ENCODE measurements around the gene PSTPIP1.

Gene PSTPIP1

DNA sequence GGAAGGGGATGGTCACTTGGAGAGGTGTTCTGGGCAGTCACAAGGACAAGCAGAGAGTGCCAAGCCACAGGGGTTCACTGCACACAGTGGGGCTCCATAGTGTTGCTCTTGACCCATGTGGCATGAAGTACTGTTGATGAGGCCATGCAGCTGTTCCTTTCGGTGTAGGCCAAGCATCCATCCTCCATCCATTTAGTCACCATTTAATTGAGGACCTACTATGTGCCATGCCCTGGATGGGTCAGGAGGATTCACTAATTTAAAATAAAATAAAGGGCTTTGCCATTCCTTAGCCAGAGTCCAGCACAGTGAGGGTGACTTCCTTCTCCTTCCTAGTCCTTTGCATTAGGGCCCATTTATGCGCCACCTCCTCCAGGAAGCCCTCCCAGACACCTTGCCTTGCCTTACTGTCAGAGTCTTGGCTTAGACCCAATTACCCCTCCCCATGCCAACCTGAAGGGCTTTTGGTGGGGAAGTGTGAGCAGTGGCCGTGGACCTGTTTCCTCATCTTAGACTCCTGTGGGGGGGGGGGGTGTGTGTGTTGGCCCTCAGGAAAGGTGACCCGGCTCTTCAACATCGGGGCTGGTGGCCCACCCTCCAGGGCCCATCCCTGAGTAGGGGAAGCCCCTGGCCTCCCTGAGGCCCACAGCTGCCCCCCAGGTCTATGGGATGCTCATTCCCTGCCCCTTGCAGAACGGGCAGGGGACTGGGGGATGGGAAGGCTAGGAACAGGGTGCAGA is 25.6 kb downstream of the PSTPIP1 start:
- DNase-seq, result no peak

DNA sequence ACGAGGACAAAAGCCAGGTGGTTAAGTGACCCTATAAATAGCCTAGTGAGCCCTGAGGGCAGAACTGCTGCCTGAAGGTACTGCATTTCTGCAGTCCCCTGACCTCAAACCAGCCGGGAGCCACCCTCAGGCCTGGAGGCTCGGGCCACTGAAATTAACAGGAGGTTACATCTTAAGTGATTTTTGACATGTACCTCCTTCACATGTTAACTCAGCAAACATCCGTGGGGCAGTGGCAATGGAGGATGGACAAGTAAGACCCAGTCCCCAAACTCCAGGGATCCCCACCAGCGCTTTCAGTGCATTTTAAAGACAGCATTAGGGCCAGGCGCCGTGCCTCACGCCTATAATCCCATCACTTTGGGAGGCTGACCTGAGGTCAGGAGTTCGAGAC is 26.2 kb downstream of the PSTPIP1 start:
- DNase-seq, result no peak

DNA sequence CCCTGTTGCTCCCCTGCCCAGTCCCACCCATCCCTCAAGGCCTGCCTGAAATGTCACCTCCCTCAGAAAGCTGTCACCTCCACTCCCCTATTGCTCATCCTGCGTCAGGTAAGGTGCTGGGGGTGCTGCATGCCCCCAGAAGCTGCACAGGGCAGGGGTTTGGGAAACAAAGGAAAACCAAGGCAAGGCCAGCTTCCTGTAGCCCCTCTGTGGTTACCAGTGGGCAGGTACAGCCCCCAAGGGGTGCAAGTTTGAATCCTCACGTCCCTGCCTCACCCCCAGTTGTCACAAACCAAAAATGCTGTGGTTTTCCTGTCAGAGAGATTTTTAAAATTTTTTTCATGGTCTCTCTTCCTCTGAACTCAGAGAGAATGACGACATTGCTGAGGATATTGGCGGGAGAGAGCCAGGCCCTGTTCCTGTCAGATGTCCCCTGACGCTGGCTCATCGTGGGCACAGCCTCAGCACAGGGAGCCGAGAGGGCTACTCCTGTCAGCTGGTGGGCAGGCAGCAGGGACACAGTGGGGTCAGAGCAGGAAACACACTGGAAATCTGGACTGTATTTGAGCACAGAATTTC is 27.0 kb downstream of the PSTPIP1 start:
- no peak for DNase-seq

DNA sequence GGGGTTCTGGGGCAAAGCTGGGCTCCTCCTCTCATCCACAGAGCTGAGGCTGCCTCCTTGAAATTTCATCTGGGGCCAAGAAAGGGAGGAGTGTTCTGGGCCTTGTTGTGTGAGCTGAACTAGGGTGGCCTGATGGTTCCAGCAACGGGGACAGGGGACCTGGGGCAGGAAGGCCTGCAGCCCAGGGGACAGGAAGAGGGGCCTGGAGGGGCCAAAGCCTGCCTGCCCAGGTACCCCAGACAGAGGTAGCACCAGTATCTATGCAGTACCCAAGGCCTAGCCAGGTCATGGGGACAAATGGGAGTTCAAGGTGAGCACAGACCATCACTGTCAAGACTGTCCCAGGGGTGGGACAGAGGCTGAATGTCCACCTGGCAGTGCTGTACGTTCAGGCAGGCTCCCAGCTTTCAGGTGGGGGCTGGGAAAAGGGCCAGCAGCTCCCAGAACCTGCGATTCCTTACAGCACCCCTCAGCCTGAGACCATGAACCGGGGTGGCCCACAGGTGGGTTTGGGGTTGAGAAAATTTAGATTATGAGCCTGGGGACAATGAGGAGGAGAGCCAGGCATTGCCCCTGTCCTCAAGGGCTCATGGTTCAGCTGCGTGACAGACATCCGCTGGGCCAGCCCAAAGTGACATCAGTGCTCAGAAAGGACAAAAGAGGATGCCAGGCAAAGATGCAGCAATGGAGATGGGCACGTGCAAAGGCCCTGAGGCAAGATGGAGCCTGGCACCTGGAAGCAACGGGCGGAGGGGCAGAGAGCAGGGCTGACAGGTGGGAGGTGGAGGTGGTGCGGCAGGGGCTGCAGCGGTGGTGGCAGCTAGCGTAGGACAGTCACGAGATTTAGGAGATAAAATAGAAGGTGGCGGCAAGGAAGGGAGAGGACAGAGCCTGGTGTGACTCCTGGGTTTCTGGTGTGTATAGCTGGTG is 28.0 kb downstream of the PSTPIP1 start:
- DNase-seq, result no peak

DNA sequence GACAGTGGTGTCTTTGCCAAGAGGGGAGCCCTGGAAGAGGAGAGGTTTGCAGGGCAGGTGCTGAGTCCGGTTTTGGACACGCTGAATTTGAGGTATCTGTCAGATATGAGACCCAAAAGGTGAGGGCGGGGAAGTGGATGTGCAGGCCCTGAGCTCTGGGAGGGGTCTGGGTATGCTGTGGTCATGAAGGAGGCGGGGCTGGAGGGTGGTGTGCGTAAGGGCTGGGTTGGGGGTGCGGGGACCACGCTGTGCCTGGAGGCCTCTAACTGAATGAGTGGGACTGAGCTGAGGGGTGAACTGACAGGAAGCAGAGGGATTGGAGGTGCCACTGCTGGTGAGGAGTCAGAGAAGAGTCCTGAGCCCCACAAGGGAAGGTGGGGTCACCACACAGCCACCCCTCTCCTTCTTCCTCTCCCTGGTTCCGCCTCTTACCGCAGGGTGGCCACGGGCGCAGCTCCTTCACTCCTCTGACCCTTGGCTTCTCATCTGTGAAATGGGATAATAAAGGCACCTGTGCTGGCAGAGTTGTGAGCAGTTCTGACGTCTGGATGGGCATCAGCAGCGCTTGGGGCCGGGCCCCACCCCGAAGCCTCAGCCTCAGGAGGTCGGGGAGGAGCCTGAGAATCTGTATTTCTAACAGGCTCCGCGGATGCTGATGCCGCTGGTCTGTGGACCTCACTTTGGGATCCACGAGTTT is 28.8 kb downstream of the PSTPIP1 start:
- no peak for DNase-seq

DNA sequence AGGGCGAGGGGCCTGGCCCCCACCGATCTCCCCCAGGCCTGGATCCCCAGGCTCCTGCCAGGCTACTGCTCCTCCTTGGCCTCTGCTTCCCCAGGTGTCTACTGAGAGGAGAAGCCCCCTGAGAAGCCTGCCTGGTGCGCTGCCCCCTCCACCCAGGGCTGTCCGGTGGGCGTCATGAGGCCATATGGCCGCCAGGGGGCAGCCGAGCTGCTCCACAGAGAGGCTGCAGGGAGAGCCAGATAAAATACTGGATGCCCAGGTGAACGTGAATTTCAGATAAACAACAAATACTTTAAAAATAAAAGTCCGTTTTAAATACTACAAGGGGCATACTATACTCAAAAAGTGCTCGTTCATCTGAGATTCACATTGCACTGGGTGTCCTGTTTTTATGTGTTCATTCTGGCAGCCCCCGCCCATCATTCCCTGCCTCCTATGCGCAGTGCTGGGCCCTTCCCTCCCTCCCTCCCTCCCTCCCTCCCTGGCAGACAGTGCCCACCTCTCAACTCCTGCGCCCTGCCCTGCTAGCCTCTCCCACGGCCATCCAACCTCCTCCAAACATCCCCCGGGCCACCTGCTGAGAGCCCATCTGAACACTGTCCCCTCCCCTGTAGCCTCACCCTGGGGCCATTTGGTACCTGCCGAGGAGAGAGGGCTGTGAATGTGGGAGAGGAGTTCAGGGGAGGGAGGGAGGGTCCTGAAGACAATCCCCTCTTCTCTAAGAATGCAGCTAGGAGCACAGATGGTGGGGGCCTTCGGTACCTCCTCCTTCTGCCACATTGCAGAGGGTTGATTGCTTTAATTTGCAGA is 29.6 kb downstream of the PSTPIP1 start:
- peak; percentile 10 for DNase-seq

DNA sequence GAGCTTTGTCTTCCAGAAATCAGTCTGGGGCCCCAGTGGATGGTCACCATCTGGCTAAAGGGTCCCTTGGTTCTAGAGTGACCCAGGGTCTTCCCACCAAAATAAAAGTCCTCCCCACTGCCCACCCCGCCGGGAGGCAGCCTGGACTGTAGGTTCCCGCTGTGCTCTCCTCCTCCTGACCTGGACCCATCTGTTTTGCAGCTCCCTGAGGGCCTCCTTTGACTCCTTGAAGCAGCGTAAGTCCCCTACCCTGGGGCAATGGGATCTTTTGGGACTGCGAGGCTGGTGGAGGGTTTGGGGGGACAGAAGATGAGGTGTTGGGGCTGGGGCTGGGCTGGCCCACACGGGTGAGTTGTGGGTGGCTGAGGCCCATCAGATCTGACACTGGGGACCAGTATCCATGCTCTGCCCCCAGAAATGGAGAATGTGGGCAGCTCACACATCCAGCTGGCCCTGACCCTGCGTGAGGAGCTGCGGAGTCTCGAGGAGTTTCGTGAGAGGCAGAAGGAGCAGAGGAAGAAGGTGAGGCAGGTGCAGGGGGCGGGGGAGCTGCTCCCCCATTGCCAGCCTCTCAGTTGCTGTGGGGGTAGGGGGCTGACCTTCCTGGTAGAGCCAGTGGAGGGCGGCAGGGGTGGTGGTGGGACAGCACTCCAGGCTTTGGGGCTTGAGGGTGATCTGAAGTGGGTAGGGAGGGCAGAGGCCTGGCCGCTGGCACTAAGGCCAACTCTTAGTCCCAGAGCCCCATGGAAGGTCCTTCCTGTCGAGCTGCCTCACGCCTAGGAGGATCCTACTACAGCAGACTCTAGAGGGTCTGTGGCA is 30.4 kb downstream of the PSTPIP1 start:
- no peak for DNase-seq

DNA sequence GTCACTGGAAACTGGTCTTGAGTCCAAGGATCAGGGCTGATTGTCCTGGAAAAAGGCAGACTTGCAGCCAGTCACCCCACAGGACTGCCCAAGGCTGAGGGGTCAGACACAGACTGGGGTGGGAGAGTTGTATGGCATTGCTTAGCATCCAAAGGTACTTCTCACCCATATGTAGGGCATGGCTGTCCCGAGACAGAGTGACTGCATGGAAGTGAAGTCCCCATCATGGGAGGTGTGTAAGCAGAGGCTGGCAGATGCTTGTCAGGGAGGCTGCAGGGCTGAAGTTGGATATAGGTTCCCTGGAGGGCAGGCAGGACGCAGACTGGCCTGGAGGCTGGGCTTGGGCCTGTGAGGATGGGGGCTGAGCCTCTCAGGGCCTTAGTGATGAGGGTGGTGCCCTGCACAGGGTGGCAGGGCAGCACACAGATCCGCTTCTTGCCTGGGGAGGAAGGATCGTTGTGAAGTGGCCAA is 31.1 kb downstream of the PSTPIP1 start:
- DNase-seq, result no peak

DNA sequence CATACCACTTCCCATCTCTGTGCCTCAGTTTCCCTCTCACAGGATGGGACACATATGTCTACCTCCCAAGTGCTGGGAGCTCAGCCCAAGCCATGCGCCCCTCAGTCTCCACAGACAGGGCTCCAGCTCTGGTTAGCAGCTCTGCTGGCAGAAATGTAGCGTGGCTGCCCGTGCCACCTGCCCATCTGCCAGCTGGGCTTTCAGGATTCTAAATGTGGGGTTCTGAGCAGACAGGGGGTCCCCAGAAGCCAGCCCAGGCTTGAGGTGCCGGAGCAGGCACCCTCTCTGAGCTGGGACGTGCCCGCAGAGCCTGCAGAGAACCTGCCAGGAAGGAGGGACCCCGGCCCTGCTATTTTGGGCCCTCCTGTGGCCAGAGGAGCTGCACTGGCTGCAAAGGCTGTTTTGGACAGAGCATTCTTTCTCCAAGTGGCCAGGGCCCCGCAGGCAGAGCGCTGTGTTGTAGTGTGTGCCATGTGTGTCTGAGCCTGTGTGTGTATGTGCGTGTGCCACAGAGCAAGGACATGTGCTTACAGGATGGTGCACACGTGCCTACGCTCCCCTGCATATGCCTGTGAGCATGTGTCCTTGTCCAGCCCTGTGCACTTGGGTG is 31.7 kb downstream of the PSTPIP1 start:
- no peak for DNase-seq

DNA sequence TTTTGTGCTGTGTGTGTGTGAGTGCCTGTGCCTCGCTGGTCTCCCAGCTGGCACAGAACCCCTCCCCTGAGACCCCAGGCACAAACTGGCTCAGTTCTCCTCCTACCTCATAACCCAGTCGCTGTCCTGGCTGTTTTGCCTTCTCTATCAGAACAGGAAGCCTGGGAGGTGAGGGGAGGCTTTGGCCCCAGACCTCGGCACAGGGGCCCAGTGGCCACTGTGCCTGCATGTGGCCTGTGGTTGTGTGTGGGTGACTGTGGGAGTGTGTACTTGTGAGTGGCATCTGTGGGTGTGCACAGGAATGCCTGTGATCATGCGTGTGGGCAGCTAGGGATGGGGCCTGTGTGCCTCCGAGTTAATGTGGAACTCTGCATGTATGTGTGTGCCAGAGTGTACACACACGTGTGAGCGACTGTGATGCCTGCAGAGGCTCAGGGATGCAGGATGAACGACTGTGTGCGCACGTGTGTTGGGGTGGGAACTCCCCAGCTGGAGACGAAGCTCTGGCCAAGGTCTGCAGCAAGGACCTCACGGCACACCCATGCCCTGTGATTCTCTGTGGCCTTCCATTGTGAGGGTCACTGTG is 32.3 kb downstream of the PSTPIP1 start:
- DNase-seq, result no peak

DNA sequence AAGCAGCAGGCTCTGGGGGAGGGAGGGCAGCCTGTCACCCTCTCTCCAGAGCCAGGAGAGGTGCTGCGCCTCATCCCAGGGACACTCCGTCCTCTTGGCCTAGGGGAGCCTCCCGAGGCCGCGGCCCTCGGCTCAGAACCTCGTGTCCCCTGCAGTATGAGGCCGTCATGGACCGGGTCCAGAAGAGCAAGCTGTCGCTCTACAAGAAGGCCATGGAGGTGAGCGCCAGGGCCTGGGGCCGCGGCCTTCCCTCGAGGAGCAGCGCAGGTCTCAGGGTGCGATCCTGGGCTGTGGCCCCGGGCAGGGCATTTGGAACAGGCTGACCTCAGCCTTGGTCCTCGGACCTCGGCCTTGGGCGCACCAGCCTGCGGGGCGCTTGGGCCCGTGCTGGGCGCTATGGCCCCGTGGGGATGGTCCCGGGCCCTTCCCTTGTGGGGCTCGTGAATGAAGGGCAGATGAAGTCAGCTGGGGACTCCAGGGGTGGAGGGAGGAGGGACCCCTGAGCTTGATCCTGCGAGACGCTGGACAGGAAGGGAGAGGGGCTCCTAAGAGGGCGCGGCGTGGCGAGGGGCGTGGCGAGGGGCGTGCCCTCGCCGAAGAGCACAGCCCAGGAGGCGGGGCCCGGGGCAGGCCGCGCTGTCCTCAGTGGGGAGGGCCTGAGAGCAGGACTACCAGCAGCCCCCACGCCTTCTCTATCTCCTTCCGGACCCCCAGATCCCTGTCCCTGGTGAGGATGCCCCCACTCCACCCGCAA is 32.9 kb downstream of the PSTPIP1 start:
- DNase-seq, result no peak

DNA sequence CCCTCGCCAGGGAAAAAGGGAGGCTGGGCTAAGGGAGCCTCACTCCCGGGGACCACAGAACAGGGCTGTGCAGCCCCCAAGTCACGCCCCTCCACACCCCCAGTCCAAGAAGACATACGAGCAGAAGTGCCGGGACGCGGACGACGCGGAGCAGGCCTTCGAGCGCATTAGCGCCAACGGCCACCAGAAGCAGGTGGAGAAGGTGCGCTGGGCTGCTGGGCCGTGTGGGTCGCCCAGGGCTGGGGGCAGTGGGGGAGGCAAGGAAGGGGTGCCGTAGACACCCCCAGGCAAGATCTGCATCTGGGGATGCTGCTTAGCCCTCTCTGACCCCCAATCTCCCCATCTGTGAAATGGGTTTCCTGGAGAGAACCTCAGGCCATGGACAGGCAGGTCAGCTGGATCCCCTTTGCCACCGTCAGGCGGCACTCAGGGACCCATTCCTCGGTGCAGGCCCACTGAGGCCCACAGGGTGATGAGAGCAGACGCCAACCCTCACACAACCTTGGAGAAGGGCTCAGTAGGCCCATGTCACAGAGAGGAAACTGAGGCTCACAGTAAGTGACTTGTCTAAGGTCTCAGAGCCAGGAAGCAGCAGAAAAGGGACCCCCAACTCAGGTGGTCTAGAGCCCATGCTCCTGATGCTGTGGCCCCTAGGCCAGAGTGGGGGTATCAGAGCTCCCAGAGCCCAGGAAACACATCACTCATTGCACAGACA is 33.7 kb downstream of the PSTPIP1 start:
- DNase-seq, result no peak

DNA sequence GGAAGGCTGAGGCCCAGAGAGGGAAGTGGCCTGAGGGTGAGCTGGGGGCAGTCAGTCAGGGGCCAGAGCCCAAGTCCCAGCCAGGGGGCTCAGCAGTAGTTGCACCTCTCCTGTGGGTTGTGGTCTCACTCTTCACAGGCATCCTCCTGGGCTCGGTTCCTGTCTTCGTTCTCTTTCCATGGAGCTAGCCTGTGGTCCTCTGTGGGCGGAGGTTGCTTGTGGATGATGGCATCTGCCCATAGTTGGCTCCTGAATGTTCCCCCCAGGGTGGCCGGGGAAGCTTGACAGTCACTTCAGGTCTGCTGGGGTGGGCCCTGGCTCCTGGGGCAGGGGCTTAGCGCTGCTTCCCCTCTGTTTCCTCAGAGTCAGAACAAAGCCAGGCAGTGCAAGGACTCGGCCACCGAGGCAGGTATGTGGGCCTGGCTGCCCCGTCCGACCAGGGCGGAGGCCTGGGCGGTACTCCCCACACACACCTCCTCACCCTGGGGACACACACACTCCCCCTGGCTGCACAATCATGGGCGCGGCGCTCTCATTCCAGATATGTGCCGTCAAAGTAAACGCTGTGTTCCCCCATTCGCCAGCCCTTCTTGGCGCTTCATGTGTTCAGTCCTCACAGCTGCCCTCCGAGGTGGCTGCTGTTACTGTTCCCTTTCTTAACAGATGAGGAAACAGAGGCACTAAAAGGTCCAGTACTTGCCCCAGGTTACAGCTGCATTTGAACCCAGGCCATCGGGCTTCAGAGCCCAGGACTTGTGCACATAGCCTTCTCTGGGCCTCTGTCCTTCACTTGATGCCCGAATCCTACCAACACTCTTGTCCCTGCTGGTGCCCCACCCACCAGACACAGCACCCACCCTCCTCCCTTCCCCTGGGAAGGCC is 34.5 kb downstream of the PSTPIP1 start:
- no peak for DNase-seq

DNA sequence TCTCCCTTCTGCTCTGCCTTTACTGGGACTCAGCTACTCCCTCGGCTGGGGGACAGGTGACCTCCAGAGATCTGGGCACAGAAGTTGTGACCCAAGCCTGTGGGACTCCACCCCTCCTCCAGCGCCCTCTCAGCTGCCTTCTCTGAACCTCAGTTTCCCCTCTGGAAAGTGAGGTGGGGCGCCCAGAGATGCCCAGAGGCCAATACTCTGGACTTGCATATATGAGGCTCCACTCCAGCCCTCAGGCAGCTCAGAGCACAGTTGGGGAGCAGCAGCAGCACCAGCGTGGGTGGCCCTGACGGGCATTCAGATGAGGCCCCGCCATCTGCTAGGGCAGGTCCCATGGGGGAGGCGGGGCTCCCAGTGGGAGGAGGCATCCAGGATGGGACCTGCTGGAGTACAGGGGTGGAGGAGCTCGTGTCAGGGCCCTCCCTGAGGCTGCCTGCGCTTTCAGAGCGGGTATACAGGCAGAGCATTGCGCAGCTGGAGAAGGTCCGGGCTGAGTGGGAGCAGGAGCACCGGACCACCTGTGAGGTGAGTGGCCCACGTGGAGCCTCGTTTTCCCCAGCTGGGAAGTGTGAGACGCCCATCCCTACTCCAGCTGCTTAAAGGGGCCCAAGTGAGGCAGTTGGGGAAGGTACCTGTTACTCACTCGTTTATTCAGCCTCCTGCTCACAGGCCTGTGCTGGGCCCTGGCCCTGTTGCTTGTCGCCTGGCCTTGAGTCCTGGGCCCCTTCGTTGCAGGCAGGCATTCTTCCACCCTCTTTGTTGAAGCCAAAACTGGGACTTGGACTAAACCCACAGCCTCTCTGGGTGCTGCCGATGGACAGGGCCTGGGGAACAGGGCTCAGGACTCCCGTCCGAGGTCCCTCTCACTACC is 35.4 kb downstream of the PSTPIP1 start:
- no peak for DNase-seq

DNA sequence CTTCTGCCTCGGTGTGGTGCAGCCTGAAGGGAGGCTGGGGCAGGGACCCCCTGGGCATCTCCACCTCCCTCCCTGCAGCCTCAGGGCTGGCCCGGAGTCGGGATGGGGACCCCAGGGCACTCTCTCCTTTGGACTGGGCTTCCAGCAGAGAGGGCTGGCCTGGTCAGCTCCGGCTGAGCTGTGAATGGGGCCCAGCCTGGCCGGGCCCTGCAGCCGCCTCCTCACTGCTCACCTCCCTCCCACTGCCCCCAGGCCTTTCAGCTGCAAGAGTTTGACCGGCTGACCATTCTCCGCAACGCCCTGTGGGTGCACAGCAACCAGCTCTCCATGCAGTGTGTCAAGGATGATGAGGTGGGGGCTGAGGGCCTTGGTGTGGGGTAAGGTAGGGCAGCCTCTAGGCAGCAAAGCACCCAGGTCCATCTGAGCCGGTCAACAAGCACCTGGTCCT is 36.0 kb downstream of the PSTPIP1 start:
- no peak for DNase-seq

DNA sequence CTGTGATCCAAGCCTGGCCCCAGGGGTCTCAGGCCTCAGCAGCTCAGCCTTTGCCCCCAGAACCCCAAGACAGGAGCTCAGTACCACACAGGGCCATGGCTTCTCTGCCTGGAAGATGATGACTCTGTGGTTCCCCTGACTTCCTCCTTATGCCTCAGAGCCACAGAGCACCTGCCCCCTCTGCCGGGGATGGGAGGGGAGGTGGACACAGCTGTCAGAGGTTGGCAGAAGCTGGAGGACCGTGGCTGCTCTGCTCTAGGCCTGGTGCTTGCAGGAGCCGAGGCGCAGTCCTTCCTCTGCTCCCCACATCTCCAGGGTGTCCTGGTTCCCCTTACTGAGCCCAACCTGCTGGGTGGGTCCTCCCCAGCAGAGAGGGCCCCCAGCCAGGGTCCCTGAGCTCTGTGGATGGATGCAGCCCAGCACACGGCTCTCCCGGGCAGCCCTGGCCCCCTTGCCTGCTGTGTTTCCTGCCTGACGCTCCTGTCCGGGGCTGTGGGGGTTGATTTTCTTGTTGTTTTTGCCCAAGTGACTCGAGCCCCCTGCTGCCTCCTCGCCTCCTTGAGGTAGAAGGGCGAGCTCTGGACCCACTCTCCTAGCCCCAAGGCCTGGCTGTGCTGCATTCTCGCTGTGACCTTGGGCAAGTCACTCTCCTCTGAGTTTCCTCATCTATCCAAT is 36.6 kb downstream of the PSTPIP1 start:
- DNase-seq, result no peak

All from NCI-H1105 treated with DMSO at 0.1 percent for 48 hours (cell line).